ENCODE data around the gene REC8.

The REC8 gene

GRCh38 chr14:24138396-24139271 lies 33.2 kb upstream of the REC8 start:
- DNase-seq (ENCODE audit: extremely low read depth in 1 of 2, low read depth in 1 of 2), result no peak

GRCh38 chr14:24139272-24139934 lies 32.5 kb upstream of the REC8 start:
- no peak for DNase-seq (ENCODE audit: extremely low read depth in 1 of 2, low read depth in 1 of 2)

- DNase-seq (ENCODE audit: extremely low read depth in 1 of 2, low read depth in 1 of 2), result peak; percentile 98 to 100
These were observed 30.6 kb upstream of the REC8 start, which contains the start of gene EMC9 for GRCh38 chr14:24141097-24141880. Gene EMC9, minus strand, starts transcription at chr14:24141591. Its CDS starts 287 bp downstream, at chr14:24141304.

- DNase-seq (ENCODE audit: extremely low read depth in 1 of 2, low read depth in 1 of 2), result no peak
These were observed 28.4 kb upstream of the REC8 start for GRCh38 chr14:24143511-24143910.

- DNase-seq (ENCODE audit: extremely low read depth in 1 of 2, low read depth in 1 of 2), result no peak
These were observed 27.4 kb upstream of the REC8 start for GRCh38 chr14:24144451-24144850.

- DNase-seq (ENCODE audit: extremely low read depth in 1 of 2, low read depth in 1 of 2), result no peak
These were observed 26.7 kb upstream of the REC8 start for GRCh38 chr14:24145219-24145618.

GRCh38 chr14:24145690-24146452 lies 26.0 kb upstream of the REC8 start:
- no peak for DNase-seq (ENCODE audit: extremely low read depth in 1 of 2, low read depth in 1 of 2)

- DNase-seq (ENCODE audit: extremely low read depth in 1 of 2, low read depth in 1 of 2), result peak; percentile 84 to 97
These were observed 25.4 kb upstream of the REC8 start, which contains the start of gene PSME2 for GRCh38 chr14:24146453-24146977. Gene PSME2, minus strand, starts transcription at chr14:24146610. Its CDS starts 29 bp downstream, at chr14:24146581.

GRCh38 chr14:24146978-24147760 lies 24.7 kb upstream of the REC8 start, which contains the start of gene RNF31:
Gene RNF31, plus strand, starts transcription at chr14:24147498. Its CDS starts 201 bp downstream, at chr14:24147699.
- peak; percentile 93 to 99 for DNase-seq (ENCODE audit: extremely low read depth in 1 of 2, low read depth in 1 of 2)

GRCh38 chr14:24147761-24148428 lies 24.0 kb upstream of the REC8 start:
- no peak for DNase-seq (ENCODE audit: extremely low read depth in 1 of 2, low read depth in 1 of 2)

- no peak for DNase-seq (ENCODE audit: extremely low read depth in 1 of 2, low read depth in 1 of 2)
These were observed 22.4 kb upstream of the REC8 start for GRCh38 chr14:24149302-24149969.

GRCh38 chr14:24150061-24150460 lies 21.8 kb upstream of the REC8 start:
- no peak for DNase-seq (ENCODE audit: extremely low read depth in 1 of 2, low read depth in 1 of 2)

GRCh38 chr14:24150567-24150966 lies 21.3 kb upstream of the REC8 start:
- DNase-seq (ENCODE audit: extremely low read depth in 1 of 2, low read depth in 1 of 2), result no peak

- no peak for DNase-seq (ENCODE audit: extremely low read depth in 1 of 2, low read depth in 1 of 2)
These were observed 20.9 kb upstream of the REC8 start for GRCh38 chr14:24150993-24151392.

- no peak for DNase-seq (ENCODE audit: extremely low read depth in 1 of 2, low read depth in 1 of 2)
These were observed 20.3 kb upstream of the REC8 start for GRCh38 chr14:24151404-24152080.

- DNase-seq (ENCODE audit: extremely low read depth in 1 of 2, low read depth in 1 of 2), result no peak
These were observed 16.8 kb upstream of the REC8 start for GRCh38 chr14:24155100-24155499.

GRCh38 chr14:24156840-24157239 lies 15.0 kb upstream of the REC8 start:
- DNase-seq (ENCODE audit: extremely low read depth in 1 of 2, low read depth in 1 of 2), result no peak

- no peak for DNase-seq (ENCODE audit: extremely low read depth in 1 of 2, low read depth in 1 of 2)
These were observed 14.5 kb upstream of the REC8 start for GRCh38 chr14:24157331-24157730.

All from stimulated activated CD8-positive, alpha-beta memory T cell treated with anti-CD3 and anti-CD28 coated beads, Interleukin-7, amount 100 ng/mL, for 48 hours (primary cell).